NCI-H460 (cell line): Measurements from ENCODE around the gene TAS2R41. TPM values are rescaled to one million over a fixed set of nuclear protein-coding genes. Genes with fewer than 3 reads are reported as not detected.

ENCODE experiments used
- DNase-seq: peaks from one replicate; pipeline ENCODE4 v3.0.0-alpha.2; 2016; ENCODE audit warnings: low read depth; ENCODE audit errors: extremely low read depth
- polyA plus RNA-seq: library from polyadenylated mRNA; depleted of rRNA; stranded (reverse); fragments of >200 nt; gene quantifications from 2 replicates; pipeline ENCODE4 v1.2.3, GENCODE V29; 2014; cell fraction: nucleus; rRNA removed
- total RNA-seq: library from RNA; depleted of rRNA; stranded (reverse); fragments of >200 nt; shearing (Covaris generic); gene quantifications from 2 replicates; pipeline ENCODE4 v1.2.3, GENCODE V29; 2014; rRNA removed

The TAS2R41 gene, protein sequence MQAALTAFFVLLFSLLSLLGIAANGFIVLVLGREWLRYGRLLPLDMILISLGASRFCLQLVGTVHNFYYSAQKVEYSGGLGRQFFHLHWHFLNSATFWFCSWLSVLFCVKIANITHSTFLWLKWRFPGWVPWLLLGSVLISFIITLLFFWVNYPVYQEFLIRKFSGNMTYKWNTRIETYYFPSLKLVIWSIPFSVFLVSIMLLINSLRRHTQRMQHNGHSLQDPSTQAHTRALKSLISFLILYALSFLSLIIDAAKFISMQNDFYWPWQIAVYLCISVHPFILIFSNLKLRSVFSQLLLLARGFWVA
- not detected in 2 replicates for total RNA-seq
- polyA plus RNA-seq: not detected in 2 replicates

DNA sequence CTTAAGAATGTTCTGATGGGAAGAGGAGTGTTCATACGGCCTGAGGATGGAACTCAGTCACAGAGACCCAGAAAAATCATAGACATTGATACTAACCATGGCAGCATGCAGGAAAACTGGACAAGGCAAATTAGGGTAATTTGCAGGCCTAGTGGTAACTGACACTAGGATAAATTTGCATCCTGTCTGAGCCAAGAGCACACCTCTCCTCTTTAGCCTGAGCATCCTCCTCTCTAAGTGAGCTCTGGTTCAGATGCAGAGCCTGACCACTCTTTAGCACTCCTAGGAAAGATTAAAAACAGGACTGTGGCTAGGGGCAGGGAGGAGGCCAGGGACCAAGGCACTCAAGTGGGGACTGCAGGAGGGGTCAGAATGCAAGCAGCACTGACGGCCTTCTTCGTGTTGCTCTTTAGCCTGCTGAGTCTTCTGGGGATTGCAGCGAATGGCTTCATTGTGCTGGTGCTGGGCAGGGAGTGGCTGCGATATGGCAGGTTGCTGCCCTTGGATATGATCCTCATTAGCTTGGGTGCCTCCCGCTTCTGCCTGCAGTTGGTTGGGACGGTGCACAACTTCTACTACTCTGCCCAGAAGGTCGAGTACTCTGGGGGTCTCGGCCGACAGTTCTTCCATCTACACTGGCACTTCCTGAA, at the start of gene TAS2R41:
TSS of gene TAS2R41 (plus strand) at position 373 of the 650 bp plus-strand sequence. CDS start at position 373, 0 bp downstream.
- DNase-seq: no peak

DNA sequence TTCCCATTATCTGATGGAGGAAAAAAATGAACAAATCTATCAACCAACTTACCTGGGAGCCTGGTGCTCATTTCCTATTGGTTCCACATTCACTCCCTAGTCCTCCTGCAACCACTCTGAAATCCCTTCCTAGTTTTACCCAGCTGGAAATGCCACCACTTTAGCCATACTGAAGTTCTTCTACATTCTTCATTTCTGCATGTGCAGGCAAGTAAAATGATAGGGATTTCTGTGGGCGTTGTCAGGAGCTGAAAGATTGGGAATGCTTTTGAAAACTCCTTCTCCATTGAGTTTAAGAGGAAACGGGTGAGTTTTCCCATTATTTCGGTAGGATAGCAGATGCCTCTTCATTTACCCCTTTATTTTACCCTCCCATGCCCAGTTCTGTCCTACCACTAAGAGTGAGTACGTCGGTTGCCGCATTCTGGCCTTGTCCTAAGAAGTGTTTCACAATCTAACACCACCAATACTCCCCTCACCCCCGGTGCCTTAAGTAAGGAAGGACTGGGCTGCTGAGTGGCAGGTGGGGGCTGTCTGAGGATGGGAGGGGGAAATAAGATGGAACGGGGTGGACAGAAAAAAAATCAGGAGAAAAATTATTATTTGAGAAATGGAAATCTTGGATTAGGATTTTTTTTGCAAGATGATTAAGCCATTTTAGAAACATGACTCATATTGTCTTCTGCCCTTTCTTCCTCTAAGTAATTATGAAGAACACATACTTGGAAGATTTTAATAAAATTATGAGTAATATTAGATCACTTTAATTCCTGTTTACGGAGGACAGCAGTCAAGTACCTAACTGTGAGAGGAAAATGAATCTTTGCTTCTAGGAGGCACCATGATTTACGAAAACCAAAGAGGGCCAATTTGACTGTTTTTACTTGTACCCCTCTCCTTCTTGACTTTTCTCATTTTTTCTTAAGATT, 47.6 kb upstream of the TAS2R41 start:
- DNase-seq: no peak

DNA sequence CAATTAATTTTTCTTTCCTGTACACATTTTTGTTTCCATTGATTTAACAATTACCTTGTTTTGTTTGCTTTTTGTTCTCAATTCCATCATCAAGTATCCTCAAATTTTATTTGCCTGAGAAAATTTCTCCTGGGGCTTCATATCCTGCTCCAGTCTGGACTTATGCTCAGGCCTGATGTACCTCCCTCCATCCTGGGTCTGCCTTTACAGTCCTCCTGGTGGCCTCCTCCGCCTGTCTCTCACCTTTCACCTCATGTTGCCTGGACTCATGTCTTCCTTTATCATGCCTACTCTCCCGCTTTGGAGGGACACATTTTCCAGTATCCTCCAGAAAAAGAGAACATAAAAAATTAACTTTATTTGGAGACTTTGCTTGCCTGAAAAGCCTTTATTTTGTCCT, 46.6 kb upstream of the TAS2R41 start:
- DNase-seq: no peak

DNA sequence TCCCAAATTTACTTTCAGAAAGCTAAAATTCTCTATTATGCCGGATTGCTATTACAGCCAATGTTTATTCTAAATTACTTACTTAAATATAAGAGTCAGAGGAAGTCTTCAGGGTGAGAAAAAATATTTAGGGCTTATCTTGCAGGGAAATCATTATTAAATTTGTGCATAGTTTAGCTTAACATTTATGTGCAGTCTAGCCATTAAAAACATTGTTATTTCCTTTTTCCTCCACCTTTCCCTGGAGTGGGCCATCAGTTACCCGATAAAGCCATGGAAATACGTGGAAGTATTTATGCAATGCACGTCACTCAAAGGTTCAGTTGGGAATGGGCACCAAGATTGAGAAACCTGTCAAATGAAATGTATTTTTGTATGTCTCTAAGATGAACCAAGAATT, 43.9 kb upstream of the TAS2R41 start:
- DNase-seq: no peak

DNA sequence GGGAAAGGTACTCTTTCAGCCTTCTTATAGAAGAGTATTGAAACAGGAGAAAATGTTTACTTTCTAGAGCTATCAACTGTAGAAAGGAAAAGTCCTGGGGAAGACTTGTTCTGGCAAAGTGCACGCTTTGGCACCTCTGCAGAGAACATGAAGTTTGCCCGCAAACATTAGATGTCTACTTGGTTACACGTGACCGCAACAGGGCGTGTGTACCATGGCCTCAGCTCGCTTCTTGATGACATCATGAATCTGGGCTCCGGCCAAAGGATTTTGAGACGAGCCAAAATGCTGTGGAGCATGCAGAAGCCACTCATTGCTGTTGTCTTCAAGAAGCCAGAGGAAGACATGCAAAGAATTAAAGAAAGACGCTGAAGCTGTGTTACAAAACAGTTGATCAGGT, 43.0 kb upstream of the TAS2R41 start:
- DNase-seq: peak; percentile 17

DNA sequence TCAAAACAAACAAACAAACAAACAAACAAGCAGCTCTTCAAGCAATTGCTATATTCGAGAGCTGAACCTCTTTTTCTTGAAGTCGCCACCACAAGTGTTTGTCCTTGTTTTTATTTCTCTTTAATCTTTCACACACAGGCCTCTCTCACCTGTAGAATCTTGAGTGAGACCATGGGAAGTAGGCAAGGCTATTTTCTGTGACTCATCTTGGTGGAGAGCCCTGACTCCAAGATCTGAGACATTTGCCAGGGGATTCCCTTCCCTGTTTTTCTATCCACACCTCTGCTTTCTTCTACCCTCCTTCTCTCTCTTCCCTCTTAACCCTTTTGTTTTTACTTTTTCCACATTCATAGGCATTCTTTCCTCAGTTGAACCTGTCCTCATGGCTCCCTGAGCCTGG, 42.4 kb upstream of the TAS2R41 start:
- DNase-seq: no peak

DNA sequence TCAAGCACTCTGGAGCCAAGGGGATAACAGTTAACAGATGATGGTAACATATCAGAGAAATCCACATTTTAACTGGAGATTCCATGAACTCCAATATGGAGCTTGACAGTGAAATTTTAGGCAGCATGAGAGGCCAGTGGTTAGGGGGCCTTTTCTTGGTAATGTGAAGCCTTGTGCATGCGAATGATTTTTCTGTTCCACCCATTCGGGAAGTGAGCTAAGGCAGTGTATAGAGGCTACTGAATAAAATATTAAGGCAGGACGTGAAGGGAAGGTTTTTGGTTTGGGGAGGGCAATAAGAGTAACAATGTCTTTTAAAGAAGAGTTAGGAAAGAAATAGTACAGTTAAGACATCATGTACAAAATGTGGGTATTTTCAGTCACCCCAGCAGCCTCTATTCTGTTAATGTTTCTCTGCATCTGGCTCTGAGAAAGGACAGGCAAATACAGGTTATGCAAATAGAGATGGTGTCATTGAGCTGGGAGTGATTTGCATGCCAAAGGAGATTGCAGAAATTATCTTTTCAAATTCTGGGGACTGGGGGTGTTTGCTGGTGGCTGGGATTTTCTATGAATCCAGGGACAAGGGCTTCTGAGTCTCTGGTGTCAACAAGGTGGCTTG, 41.2 kb upstream of the TAS2R41 start:
- DNase-seq: no peak

DNA sequence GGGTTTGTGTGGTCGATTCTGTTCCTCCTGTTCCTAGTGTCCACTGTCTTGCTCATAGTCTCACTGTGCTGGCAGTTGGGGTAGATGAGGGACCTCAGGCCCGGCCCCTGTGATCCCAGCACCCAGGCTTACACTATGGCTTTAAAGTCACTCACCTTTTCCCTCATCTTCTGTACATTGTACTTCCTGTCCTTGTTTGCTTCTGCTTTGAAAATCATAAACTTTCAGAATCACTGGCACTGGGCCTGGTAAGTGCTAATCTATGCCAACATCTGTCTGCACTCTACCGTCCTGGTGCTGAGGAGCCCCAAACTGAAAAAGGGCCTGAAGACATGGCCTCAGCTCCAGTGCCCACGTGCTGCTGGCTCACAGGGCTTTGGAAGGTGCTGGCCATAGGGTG, 40.1 kb upstream of the TAS2R41 start:
- no peak for DNase-seq

DNA sequence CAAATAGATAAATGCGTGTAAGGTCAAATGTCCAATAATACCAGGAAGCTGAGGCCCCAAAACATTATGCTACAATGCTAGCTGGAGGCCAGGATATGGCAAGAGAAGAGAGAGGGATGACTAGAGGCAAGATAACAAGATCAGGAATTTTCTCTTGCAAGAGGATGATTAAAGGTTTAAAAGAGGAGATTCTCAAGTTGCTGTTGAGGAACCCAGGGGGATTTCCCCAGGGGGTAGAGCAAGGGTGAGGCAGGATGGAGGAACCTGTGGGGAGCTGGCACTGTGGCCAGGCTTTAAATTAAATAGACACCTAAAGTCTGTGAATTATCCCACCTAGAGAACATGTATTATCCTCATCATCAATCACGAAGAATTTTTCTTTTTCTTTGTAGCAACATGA, 37.8 kb upstream of the TAS2R41 start:
- DNase-seq: no peak

DNA sequence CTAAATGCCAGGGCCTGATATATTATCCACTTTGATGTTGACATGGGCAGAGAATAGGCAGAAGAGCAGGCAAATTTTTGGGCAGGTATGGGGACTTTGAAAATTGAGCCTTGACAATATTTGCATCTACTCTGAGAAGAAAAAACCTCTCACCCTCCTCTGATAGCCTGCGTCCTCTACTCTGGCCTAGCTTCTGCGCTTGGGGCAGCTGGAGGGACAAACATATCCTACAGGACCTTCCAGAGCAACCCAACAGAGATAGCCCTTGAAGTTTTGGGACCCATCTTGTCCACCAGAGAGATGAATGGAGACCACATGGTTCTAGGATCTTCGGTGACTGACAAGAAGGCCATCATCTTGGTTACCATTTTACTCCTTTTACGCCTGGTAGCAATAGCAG, 34.5 kb upstream of the TAS2R41 start, which contains the start of gene TAS2R60:
TSS of gene TAS2R60 (plus strand) at position 301 of the 400 bp plus-strand sequence. CDS start at position 301, 0 bp downstream.
- DNase-seq: no peak

DNA sequence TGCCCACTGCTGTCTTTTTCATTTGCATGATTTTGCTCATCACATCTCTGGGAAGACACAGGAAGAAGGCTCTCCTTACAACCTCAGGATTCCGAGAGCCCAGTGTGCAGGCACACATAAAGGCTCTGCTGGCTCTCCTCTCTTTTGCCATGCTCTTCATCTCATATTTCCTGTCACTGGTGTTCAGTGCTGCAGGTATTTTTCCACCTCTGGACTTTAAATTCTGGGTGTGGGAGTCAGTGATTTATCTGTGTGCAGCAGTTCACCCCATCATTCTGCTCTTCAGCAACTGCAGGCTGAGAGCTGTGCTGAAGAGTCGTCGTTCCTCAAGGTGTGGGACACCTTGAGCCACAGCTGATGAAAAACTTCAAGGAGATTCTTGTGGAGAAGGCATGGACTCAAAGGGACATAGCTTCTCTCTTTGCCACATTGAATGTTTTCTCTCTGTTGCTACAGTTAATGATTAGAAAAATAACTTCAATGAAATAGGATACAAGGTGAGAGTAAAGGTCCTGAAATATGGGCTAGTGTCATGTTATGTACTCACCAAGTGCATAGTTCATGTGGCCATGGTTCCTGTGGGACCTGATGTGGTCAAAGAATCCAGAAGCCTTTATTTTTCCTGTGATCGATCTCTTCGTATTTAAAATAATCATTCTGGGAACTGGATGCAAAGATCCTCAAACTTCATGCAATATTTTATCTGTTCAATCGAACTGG, 33.5 kb upstream of the TAS2R41 start:
- DNase-seq: no peak

DNA sequence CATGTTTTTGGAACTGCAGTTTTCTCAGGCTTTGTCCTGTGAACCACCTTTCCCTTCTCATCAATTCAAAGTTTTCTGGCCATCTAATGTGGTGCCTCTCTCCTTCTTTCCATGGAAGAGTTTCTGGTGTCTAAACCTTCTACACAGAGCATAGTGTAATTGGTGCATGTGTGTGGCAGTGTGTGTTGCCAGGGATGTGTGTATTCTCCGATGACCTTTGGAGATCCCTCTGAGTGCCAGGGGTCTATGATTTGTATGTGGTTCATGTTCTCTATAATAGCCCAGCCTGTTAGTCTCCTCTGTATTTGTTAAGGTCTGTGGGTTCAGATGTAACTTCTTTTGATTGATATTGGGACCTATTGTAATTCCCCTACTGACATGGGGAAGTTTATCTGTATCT, 32.9 kb upstream of the TAS2R41 start:
- DNase-seq: no peak

DNA sequence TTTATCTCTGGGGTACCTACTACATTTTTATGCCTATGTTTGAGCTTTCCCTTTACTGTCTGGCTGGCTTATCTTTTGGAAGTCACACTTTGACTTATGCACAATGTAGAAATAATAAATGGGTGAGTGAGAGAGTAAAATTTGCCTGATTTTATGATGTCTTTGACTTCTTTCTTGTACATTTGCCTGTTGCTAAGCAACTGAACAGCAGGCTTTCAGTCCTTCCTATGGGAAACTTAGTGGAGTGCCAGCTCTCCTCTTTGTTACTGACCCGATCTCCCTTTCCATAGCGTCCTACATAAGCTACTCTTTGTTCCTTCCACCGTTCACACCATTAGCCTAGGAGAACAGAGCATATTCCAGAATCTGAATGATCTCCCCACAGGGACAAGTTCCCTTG, 30.2 kb upstream of the TAS2R41 start:
- DNase-seq: no peak

DNA sequence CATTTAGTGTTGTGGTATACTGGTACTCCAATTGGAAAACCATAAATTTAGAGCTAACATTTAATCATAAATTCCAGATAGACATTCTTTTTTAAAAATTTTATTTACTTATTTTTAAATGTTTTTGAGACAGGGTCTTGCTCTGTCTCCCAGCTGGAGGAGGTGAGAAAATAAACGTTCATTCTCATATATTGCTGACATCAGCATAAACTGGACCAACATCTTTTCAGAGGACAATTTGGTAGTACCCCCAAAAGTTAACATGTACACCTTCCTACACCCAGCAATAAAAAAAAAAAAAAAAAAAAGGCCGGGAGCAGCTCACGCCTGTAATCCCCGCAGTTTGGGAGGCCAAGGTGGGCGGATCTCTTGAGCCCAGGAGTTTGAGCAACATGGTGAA, 29.2 kb upstream of the TAS2R41 start:
- no peak for DNase-seq

DNA sequence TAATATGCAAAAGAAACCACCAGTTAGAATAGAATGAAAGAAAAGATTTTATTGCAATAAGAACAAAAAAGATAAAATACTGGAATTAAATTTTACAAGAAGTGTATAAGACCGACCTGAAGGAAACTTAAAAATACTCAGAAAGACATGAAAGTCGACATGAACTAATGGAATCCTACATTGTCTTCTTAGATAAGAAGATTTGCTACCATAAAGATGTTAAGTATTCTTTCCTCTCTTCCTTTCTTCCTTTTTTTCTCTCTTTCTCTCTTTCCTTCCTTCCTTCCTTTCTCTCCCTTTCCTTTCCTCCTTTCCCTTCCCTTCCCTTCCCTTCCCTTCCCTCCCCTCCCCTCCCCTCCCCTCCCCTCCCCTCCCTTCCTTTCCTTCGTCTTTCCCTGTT, 27.9 kb upstream of the TAS2R41 start:
- no peak for DNase-seq

DNA sequence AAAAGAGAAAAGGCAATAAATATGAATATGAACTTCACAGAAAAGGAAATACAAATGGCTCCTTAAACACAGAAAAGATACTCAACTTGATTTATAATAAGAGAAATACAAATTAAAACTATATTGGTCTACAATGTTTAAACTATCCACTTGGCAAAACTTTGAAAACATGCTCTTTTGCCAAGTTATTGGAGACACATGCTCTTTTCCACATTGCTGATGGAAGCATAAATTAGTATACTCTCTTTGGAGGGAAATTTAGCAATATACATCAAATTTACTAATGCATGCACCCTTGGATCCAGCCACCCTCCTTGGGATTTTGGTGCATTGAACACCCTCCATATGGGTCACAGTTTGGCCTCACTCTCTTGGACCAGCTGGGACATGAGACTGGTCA, 26.6 kb upstream of the TAS2R41 start:
- no peak for DNase-seq

DNA sequence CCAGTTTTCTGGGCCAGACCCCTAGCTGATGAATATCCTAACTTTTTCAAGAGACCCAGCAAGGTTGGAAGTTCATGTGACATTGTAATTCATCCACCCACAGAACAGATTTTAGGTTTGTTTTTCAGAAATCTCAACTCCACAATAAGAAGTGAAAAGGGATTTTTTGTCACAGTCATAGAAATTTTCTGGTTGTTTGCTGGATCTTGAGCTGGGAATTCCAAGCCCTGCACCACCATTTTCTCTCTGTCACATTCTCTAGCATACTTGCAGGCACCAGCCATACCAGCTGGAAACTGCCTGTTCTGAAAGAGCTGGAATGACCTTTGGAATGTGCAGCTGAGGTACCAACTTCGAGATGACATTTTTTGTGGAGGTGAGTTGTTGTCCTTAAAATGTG, 25.9 kb upstream of the TAS2R41 start:
- no peak for DNase-seq

DNA sequence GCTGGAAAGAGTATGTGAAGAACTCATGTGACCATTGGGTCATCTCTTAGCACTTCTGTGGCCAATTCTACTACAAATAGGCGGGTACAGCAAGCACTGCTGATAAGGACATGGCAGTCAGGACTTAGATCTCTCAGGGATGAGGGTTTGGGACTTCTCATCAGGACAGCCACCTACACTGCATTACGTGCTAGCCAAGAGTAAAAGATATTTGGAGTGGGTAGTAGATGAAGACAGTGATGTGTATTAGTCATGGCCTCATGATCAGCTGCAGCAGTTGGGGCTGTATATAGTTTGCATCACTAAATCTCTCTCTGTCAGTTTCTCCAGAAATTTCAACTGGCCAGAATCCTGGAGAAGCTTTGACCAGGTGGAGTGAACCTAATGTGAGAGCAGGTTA, 25.2 kb upstream of the TAS2R41 start:
- DNase-seq: no peak

DNA sequence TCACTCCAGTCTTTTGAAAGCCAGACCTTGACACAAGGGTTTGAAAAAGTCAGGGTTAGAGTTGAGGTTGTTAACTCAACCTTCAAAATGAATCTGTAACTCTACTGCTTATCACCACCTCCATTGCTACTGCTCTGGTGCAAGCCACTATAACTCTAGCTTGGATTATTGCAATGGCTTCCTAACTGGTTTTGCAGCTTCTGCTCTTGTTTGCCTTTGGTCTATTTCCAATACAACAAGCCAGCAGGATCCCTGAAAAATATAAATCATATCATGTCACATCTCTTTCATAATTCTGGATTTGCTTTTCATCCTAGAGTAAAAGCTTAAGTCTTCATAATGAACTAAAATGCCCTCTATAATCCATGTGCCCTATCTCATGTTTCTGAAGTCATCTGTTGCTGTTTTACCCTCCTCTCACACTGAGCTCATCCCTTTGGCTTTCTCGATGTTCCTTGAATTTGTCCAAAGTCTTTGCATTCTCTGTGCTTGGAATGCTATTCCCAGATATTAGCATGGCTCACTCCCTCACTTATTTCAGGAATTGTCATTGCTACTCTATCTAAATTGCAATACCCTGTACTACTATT, 23.5 kb upstream of the TAS2R41 start:
- no peak for DNase-seq

DNA sequence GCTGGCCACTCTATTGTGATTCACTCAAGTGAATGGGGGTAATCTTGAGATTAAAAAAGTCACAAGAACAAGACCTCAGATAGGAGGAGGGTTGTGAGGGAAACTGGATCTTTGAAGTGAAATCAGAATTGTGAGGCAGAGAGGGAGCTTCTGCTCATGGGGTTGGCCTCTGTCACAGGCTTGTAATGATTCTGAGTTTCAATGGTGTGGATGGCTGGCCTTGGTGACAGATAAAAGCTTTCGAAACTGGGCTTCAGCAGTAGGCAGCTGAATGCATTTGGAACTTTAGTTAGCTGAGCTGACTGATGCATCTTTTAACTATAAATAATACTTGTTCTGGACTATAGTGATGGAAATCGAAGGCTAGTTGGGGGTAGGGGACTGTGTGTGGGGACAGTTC, 22.2 kb upstream of the TAS2R41 start:
- DNase-seq: no peak
